HG03378 (cell line): ENCODE measurements around the gene MAPKAPK5.
"Not testable (repeated sequence)": the region's sequence is repeated elsewhere in the genome, so short reads cannot be mapped to it uniquely, and the experiment has no call there.

Experiments
- ATAC-seq: cut with Tn5 transposase; IDR thresholded peaks from one replicate; pipeline ENCODE4 v1.9.1; 2021; ENCODE audit warnings: mild to moderate bottlenecking, moderate library complexity; ENCODE audit not compliant: unreplicated experiment

Gene MAPKAPK5

DNA sequence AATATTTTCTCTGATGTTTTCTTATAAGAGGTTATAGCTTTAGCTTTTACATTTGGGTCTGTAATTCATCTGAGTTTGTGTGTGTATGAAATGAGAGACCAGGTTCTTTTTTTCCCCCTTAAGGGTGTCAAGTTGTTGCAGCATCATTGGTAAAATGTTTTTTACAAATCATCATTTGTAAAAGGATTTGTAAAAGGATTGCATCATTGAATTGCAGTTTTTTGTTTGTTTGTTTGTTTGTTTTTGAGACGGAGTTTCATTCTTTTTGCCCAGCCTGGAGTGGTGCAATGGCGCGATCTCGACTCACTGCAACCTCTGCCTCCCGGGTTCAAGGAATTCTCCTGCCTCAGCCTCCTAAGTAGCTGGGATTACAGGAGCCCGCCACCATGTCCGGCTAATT is 31.1 kb downstream of the MAPKAPK5 start:
- no peak for ATAC-seq

DNA sequence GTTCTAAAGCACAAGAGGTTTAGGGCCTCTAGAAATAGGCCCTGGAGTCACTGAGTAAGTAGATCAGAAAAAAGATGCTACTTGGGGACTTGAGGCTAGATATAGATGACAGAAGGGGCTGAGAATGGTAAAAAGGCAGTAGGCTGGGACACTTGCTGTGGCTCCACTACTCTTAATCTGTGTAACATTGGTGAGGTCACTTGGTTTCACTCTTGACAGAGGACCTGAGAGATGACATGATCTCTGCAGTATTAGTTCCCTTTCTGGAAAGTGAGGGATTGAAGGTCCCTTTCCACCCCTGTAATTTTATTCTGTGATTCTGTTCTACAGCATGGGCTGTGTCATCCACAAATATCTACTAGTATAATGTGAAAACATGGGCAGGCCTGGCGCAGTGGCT is 39.7 kb downstream of the MAPKAPK5 start:
- ATAC-seq, result no peak

DNA sequence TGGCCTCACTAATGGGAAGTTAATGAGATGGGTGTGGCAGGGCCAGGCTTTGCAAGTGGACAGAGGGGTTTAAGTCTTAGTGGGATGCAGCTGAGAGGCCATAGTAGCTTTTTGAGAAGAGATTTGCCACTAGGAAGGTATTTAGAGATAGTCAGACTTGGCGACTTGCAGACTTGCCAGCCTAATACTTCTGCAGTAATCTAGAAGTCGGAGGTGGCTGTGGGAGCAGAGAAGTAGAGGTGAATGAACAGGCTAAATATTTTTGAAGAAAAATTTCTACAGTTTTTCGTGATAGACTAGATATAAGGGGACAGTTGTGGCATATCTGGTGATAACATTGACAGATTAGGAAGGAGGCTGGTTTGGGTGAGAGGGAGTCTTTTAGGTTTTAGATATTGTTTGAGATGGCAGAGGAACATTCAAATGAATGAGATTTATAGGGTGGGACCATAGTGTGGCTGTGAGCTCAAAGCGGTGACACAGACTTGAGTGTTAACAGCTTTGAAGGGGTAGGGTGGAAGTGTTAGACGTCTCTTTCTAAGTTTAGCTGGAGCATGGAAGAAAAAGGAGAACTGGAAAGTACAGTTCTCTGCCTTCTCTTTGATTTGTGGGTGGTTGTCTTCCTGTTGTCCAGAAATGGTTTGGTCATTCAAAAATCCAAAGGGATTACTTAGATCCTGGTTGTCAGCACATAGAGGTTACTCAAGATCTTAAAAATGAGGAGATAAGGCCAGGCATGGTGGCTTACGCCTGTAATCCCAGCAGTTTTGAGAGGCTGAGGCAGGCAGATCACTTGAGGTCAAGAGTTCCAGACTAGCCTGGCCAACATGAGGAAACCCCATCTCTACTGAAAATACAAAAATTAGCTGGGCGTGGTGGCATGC is 44.9 kb downstream of the MAPKAPK5 start:
- ATAC-seq, result no peak

DNA sequence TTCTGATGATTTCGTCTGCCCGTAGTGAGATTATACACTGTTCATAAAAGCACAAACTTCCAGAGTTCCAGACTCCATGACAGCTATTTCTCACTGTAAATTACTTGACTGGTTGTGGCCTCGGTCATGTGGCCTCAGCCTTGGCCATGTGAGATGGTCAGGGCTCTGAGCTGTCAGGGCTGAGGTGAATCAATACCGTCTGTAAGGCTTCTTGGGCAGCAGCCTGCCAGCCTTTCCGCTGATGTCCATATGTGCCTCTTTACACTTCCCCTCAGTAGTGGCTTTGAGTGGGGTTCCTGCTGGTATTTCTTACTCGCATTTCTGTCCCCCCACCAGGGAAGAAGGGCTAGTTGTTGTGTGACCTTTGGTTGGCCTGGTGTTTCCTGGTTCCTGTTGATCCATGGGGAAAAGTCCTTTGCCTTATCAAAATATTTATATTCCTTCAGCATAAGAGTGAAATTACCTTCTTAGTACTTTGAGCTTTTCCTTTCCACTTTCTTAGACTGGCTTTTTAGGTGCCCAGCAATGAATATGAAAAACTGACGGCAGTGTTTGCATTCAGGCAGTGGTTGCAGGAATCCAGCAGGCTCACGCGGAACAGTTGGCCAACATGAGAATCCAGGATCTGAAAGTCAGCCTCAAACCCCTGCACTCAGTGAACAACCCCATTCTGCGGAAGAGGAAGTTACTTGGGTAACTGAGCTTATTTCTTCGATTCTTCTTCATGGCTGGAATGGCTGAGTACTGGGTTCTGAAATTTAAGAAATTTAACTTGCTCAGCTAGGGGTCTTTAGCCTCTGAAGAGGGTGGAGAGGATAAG is 46.1 kb downstream of the MAPKAPK5 start:
- no peak for ATAC-seq

DNA sequence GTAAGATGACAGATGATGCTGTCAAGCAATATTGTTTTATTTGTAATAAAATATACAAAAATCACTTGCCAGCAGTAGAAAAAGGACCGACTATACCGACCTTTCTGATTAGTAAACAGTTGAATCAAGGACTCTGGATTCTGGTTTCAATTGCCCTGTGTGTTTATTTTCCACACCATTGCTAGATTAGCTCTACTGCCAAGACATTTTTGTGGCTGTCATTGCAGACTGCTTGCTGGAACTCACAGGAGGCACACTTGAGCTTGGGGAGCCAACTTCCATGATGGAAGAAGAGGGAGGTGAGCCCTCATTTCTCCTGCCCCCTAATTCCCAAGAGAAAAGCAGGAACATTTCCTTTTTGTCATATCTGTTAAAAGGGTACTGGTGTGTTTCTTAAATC is 51.3 kb downstream of the MAPKAPK5 start:
- no peak for ATAC-seq

DNA sequence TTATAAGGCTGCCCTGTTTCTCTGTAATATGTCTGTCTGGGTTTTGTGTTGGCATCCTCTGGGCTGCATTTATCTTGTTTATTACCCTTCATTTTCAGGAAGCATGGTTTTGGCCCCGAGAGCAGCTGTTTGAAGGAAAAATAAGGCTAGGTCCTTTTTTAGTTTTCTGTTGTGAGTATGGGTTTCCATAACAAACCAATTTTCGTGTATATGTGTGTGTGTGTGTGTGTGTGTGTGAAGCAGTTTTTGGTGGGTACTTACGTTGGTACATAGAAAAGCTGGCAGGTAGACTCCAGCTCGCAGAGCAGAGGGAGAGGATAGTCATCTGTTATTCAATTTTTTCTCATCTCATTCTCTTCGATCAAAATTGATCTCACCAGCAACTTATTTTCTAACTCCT is 52.5 kb downstream of the MAPKAPK5 start:
- no peak for ATAC-seq

DNA sequence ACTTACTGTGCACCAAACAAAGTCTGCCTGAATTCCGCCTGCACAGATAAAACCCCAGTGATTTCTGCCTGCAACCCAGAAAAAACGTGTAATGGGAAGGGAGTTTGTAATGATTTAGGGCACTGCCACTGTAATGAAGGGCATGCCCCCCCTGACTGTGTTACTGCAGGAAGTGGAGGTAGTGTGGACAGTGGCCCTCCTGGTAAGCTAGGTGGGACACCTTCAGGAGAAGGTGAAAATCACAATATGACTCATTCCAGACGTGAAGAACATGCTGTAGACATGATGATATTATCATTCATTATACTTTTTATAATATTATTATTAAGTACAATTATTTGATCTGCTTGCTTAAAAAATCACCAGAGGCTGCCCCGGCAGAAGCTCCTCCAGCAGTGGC is 59.2 kb downstream of the MAPKAPK5 start:
- ATAC-seq, result no peak

DNA sequence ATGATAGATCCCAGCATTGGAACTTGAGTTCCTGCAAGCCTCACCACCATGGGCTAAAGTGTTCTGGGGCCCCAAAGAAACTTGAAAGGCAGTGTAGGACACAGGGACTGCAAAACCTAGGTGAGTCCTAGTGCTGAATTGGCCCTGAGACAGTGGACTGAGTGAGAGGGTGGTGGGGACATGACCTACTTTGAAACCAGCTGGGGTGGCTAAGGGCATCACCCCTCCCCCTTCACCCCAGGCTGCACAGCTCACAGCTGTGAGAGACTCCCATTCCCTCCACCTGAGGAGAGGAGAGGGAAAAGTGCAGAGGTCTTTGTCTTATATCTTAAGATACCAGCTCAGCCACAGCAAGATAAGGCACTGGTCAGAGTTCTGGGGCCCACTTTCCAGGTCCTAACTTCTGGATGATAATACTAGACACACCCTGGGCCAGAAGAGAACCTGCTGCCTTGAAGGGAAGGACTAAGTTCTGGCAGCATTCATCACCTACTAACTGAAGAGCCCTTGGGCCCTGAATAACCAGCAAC is 62.5 kb downstream of the MAPKAPK5 start:
- no peak for ATAC-seq

DNA sequence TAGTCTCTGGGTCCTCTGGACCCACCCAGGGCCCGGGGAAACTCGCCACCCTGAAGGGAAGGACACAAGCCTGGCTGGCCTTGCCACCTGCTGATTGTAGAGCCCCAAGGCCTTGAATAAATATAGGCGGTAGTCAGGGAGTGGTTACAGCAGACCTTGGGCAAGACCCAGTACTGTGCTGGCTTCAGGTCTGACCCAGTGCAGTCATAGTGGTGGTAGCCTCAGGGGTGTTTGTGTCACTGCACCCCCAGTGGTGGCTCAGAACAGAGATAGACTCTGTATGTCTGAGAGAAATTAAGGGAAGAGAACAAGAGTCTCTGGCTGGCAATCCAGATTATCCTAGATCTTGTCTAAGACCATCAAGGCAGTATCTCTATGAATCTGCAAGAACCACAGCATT is 63.5 kb downstream of the MAPKAPK5 start:
- ATAC-seq, result no peak

DNA sequence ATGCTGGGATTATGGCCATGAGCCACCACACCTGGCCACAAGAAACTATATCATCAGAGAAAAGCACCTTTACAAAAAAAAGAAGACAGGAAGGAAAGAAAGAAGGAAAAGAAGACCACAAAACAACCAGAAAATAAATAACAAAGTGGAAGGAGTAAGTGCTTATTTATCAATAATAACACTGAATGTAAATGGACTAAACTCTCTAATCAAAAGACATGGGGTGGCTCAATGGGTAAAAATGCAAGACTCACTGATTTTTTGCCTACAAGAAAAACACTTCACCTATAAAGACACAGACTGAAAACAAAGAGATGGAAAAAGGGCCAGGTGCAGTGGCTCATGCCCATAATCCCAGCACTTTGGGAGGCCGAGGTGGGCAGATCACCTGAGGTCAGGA is 65.7 kb downstream of the MAPKAPK5 start:
- ATAC-seq, result no peak

DNA sequence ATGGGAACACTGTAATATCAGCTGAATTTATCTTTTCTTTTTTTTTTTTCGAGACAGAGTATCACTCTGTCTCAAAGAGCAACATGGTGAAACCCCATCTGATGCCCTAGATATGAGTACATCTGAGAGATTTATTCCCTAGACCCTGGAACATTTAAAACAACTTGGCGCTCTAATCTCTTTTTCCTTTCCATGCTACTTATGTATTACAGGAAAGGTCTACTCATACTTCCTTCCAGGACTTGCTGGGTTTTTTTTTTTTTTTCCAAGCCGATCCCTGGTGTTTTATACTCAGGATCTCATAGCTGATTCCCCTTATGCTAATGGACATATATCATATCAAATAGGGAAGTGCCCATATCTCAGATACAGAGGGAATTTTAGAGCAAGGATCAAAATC is 83.1 kb downstream of the MAPKAPK5 start:
- ATAC-seq, result no peak

DNA sequence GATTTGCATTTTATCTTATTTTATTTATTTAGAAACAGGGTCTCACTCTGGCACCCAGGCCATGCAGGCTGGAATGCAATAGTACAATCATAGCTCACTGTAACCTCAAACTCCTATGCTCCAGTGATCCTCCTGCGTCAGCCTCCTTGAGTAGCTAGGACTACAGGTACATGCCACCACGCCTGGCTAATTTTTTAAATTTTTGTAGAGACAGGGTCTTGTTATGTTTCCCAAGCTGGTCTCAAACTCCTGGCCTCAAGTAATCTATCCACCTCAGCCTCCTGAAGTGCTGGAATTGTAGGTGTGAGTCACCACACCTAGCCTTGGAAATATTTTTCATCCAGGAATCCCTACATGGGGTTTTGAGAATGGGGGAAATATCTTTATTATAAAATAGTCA is 84.6 kb downstream of the MAPKAPK5 start:
- no peak for ATAC-seq

DNA sequence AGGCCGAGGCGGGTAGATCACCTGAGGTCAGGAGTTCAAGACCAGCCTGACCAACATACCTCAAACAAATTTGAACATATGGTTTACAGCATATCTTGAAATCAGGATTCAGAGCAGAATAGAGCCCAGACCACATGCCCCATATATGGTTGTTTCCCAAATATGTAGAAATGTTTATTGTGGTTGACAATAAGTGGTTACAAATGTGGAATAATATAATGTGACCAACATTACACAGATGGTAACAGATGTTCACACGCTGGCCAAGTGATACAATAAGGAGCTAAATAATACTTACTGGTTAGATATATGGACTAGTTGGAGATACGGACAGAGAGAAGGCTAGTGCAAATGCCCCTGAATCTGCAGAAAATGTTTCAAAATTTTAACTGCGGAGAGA is 85.3 kb downstream of the MAPKAPK5 start:
- no peak for ATAC-seq

DNA sequence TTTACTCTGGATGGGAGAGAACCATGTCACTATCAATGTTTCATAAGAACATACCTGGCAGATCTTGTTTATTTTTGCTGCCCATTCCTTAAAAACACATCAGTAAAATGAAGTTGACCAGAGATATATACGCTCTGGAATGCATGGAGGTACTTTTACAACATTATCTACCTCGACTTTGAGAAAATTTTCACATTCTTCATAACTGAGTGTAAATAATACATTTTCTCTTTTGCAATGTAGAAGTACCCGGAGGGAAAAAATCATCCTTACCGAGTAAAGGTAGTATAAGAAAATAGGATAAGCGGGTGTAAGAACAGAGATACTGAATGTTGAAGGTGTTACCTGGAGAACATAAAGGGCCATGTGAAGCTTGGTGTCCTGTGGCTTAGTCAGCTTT is 90.2 kb downstream of the MAPKAPK5 start:
- ATAC-seq, result no peak

DNA sequence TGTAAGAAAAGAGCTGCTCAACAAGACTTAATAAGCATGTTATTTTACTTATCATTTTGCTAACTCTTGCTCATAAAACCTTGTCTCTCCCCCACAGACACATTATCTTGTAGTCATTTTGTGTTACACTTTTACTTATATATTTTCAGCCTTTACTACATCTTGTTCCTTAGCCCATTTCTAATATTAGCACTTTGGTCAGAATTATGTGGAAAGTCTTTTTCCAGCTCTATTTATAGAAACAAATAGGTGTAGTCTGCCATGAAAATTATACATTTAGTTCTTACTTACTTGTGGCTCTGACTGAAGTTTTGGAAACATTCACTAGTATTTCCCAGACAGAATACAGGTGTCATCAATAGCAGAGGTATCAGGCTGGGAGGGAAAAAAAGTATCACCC is 94.8 kb downstream of the MAPKAPK5 start:
- ATAC-seq, result no peak

DNA sequence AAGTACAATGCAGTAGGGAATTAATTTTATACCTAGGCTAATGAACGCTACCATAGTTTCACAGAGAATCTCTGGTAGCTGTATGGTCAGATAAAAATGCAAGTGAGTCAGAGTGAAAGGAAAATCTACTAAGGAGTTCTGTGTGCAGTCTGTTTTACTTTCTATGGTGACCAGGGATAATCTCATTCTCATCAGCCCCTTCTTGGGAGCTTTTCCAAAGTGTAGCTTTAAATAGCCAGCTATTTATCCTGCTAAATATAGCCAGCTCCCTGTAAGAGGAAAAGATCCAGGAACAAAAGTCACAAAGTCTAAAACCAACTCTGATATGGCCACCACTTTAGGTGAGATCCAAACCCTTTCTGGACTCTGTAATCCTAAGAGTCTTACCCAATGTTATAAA is 95.4 kb downstream of the MAPKAPK5 start:
- ATAC-seq, result no peak

DNA sequence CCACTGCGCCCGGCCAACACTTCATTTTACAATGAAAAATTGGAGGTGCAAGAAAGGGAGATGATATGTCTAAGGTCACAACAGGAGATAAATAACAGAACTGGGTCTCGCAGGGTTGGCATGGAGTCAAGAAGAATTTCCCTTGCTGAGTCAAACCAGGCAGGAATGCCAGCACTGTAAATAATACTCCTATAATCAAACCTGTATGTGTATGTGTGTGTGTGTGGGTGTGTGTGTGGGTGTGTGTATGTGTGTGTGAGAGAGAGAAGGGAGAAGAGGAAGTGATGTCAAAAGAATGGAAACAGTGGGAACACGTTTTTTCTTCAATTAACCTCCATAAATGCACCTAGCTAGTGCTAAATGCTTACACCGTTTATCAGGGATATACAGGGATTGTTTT is 100.5 kb downstream of the MAPKAPK5 start:
- ATAC-seq, result no peak

DNA sequence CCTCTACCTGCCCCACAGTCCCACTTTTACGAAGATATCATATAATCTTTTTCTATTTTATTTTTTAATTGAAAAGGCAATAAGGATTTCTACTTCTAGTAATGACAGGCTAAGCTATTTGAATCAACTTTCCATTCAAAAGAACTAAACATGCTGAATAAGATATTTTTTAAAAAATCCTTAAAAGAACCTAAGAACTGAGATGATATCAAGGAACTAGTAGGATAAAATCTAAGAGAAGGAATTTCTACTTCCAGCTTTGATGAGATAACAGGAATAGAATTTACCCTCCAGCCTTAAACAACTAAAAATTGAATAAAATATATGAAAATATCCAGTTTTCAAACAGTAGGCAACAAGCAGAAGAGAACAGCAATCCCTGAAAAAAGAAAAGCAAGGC is 101.9 kb downstream of the MAPKAPK5 start:
- ATAC-seq, result no peak

DNA sequence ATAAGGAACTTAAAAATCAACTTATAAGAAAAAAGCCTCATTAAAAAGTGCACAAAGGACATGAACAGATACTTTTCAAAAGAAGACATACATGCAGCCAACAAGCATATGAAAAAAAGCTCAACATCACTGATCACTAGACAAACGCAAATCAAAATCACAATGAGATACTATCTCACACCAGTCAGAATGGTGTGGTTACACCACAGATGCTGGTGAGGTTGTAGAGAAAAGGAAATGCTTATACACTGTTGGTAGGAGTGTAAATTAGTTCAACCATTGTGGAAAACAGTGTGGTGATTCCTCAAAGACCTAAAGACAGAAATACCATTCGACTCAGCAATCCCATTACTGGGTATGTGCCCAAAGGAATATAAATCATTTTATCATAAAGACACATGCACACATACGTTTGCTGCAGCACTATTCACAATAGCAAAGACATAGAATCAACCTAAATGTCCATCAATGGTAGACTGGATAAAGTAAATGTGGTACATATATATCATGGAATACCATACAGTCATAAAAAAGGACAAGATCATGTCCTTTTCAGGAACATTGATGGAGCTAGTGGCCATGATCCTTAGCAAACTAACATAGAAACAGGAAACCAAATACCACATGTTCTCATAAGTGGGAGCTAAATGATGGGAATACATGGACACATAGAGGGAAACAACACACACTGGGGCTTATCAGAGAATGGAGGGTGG is 109.1 kb downstream of the MAPKAPK5 start:
- ATAC-seq, result not testable (repeated sequence)
